GM21367 (cell line): ENCODE data around the gene JPH2.
"Not testable (repeated sequence)": the region's sequence is repeated elsewhere in the genome, so short reads cannot be mapped to it uniquely, and the experiment has no call there.

Source experiments
- ATAC-seq: cut with Tn5 transposase; IDR thresholded peaks from one replicate; pipeline ENCODE4 v1.9.1; 2021; ENCODE audit not compliant: unreplicated experiment

The JPH2 gene

DNA sequence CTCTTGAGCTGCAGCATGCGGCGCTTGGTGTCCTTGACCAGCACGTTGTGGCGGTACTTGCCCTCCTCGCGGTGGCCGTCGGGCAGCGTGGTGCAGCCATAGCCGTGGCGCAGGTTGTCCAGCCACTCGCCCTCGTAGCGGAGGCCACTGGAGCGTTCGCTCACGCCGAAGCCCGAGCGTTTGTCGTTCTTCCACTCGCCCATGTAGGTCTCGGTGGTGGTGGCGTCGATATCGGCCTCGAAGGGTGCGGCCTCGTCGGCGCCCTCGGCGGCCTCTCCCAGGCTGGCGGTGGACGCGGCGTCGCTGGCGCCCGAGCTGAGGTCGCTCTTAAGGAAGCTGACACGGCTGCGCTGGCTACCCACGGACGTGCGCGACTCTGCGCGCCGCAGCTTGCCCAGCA lies 27.3 kb downstream of the JPH2 start:
- ATAC-seq = no peak

- no peak for ATAC-seq
Measured at GRCh38 chr20:44159125-44159524, 27.9 kb downstream of the JPH2 start.

- ATAC-seq = no peak
Measured at GRCh38 chr20:44157061-44157460, 29.9 kb downstream of the JPH2 start.

GRCh38 chr20:44154521-44155001 lies 32.4 kb downstream of the JPH2 start:
- ATAC-seq = no peak

DNA sequence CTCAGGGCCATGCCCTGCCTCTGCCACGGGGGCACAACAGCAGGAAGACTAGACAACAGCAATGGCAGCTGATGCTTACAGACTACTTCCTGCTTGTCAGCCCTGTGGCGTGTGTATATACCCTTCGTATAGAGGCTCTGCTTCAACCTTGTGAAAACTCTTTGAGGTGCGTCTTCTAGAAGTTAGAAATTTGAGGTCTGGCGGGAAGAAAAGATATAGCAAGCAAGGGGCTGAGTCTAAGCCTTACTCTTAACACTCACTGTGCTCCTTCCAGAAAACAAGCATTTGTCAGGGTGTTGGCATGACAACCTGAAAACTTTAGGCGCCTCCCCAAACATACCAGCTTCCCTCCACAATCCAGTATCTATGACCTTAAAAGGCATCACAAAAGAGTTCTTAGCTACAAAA lies 33.3 kb downstream of the JPH2 start:
- ATAC-seq = no peak

DNA sequence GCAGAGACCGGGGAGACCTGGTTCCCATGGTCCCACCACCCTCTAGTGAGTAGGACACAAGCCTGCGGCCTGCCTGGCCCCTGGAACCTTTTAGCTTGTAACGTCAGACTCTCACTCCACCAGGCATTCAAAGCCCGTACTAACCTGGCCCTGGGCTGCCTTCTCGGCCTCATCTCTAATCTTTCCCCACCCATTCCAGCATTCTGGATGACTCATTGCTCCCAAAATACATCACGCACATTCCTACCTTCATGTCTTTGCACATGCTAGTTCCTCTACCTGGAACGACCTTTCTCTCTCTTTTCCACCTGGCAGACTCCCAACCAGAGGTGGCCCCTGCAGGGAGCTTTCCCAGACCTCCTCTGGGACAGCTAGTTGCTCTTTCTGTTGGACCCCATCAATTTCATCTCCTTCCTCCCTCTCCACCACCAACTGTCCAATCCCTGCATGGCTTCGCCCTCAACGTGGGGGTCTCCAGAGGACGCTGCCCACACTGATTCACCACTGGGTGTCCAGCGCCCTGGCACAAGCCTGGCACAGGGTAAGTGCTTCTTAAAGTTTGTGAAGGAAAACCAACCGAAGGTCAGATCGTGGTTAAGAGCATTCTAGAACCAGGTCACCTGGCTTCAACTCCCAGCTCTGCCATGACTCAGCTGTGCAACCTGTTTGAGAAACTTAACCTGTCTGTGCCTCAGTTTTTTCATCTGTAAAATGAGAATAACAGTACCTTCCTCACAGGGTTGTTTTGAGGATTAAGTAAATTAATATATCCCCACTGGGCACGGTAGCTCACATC lies 35.2 kb downstream of the JPH2 start:
- ATAC-seq = no peak

DNA sequence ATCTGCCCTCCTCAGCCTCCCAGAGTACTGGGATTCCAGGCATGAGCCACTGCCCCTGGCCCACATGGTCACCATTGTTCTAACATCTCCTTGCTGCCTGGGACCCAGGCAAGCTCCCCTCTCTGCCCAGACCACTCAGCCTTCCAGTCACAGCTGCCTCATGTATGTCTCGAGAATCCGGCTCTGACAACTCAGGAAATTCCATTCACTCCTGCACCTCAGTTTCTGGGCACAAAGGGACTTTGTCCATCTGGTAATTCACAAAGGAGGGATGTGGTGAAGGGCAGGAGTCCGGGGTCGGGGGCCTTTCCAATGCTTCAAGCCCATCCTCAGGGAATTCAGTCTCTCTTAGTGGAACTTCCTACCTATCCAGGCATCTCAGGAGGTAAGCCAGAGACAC lies 40.7 kb downstream of the JPH2 start:
- no peak for ATAC-seq

DNA sequence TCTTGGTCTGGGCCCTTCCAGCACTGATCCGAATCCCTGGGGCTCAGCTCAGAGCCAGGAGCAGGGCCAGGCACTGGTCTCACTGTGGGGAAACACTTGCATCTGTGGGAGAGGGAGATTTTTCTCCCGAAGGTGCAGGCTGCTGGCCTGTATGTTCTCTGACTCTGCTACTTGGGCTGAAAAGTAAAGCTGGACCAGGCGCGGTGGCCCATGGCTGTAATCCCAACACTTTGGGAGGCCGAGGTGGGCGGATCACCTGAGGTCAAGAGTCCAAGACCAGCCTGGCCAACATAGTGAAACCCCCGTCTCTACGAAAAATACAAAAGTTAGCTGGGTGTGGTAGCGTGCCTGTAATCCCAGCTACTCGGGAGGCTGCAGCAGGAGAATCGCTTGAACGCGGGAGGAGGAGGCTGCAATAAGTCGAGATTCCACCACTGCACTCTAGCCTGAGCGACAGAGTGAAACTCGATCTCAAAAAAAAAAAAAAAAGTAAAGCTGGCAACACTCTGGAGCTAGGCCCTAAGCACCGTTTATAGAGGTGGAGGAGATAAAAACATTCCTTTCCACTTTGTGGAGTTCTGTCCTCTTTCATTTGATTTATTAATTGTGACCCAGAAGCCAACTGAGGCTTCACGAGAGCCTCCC lies 41.7 kb downstream of the JPH2 start:
- no peak for ATAC-seq

- no peak for ATAC-seq
Measured at GRCh38 chr20:44143936-44144335, 43.1 kb downstream of the JPH2 start.

DNA sequence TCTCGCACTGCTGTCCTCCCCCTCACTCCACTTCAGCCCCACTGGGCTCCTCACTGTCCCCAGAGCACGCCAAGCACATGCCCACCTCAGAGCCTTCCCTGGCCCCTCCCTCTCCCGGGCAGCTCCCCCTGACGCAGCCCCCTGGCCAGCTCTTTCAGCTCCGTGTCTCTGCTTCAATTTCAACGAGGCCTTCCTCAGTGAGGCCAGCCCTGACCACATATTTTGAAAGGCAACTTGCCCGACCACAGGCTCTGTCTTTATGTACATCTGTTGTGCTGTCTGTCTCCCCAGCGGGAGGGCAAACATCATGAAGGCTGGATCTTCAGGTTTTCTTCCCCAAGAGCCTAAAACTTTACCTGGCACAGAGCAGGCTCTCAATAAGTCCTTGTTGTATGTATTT lies 44.6 kb downstream of the JPH2 start:
- ATAC-seq = no peak

GRCh38 chr20:44141873-44142272 lies 45.1 kb downstream of the JPH2 start:
- no peak for ATAC-seq

DNA sequence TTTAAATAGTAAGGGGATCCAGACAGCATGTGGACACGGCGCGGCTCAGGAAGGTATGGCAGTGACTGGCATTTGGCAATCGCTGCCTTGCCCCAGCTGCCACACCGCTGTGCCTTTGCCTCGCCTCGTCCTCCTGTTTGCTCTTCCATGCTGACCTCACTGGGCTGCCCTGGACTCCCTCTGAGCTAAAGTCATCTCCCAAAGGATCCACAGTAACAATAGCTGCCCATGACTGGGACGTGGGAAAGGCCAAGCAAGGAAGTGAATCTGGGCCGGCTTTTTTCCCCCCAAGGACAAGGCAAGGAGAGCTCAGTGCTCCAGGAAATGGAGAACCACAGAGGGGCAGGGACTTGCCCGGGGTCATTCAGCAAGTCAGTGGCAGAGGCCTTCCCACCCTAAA lies 48.1 kb downstream of the JPH2 start:
- no peak for ATAC-seq

DNA sequence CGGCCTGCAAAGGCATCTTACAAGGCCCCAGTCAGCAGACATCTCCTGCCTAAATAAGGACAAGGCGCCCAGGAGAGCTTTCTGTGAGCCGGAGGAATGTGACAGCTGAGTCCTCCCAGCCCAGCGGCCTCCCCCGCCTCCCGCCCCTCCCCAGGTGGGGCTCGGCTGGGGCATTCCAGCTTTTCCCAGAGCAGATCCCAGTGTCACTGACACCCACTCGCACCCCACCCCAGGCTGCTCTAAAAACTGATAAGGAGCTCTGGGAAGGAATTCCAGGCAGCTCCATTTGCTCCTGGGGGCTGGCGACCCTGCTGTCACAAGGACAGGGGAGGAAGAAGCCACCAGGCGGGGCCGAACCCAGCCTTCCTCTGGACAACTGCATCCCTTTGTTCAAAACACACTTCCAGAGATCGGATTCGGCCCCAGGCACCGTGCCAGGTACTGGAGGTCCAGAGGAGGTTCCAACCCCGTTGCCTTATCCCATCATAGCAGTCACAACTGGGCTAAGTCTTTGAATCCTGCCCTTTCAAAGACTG lies 49.7 kb downstream of the JPH2 start:
- ATAC-seq = no peak

DNA sequence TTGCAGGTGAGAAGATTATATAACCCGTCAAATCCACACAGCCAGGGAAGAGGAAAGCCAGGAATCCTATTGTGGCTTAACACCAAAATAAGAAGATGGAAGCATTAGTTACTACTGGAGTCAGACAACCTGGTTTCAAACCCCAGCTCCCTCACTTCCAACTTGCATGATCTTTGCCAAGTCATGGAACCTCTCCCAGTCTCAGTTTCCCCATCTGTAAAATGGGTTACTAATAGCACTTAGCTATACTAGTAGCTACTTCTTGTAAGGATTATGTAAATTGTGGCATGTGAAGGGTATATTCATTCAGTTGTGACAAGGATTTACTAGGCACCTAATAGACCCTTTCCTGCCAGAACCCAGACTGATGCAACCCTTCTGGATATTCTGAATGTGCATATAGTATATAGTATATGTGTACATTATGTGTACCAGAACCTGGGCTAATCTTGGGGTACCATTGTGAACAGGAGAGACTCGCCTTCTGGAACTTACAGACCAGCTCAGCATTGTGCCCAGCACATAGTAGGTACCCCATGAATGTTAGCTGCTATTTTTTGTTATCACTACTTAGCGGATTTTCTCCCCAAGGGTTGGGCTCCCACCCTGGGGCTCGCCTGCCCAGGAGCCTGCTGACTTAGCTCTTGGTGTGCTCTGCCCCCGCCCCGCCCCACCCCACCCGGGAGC lies 50.3 kb downstream of the JPH2 start:
- ATAC-seq = no peak

DNA sequence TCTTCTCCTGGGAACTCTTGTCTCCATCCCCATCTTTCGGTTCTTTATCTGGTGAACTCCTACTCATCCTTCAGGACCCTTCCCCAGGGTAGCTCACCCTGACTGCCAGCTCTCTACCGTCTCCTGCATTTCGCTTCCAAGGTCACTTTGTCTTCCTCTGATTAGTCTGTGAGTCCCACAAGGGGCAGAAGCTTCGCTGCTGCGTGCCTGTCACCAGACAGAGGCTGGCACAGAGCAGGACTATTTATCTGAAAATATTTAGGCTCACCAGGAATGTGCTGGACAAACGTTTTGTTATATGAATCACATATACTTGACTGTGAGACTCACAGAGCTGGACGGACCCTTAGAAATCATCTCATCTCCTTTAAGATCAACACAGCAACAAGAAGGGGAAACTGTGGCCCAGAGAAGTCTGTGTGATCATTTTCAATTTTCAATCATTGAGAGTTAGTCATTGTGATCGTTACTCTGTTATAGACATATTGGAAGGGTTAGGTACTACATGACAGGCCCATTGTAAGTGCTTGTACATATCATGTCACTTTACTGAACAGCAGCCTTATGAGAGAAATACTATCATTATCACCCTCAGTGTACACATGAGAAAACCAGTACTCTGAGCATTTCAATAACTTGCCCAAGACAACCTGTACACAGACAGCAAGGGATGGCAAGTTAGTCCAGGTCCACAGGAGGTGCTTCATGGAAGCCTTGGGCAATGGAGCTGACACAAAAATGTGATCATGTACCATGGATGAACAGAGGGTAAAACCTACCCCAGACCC lies 51.4 kb downstream of the JPH2 start:
- ATAC-seq = no peak

DNA sequence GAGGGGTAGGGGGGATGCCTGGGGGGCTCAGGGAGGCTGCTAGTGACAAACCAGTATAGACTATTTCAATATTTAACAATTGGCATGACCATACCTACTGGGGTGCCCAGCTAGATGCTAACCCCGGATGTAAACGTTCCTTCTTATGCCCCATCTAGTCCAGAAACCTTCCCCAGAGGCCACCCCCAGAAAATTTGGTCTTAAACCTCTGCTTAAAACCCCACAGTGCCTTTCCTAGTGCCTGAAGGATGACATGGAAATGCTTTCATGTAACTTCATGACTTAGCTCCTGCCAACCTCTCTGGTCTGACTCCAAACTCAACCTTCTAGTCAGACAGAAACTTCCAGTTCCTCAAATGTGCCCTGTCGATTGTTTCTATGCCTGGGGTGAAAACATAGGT lies 52.0 kb downstream of the JPH2 start:
- no peak for ATAC-seq

- no peak for ATAC-seq
Measured at GRCh38 chr20:44133424-44133823, 53.6 kb downstream of the JPH2 start.

DNA sequence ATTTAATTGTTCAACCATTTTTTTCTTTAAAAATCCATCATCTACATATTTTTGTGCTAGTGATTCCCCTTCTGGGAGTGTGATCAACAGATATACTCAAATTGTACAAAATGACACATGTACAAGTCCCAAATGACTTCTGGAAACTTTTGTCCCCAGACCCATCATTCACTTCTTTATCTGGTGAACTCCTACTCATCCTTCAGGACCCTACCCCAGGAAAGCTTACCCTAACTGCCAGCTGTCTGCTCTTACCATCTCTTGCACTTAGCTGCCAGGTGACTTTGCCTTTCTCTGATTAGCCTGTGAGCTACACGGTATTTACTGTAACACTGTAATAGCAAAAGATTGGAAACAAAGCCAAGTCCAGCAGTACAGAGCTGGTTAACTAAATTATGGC lies 55.3 kb downstream of the JPH2 start:
- no peak for ATAC-seq

DNA sequence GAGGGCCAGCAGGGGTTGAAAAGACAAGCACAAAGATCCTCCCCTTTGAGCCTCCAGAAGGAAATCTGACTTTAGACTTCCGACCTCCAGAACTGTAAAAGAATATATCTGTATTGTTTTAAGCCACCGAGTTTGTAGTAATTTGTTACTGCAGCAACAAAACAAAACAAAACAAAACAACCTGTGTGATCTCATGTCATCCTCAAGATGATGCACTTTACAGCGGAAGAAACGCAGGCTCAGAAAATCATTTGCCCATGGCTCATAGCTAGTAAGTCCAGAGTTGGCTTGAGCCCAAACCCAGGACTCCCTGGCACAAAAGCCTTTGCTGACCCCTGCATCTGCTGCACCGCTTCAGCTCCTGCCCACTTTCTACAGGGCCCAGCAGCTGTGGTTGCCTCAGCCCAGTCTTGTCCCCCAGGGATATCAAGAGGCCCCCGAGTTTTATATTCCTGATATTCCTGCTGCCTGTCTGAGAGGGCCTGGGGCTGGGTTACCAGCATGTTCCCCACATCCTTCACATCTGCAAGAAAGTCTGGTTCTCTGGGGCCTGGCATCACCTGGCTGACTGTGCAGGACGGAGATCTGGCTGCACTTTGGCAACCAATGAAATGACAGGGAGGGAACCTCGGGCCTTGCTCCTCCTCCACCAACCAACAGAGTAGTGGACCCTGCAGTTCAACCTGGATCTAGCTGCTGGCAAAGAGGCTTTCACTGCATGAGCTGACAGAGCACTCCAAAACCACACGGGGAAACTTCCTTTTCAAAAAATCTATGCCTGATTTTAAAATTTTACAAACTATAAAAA lies 56.9 kb downstream of the JPH2 start:
- no peak for ATAC-seq

- not testable (repeated sequence) for ATAC-seq
Measured at GRCh38 chr20:44129300-44129699, 57.7 kb downstream of the JPH2 start.
